Panc1 (cell line): Measurements from ENCODE around the gene NRP2. TPM values are rescaled to one million over a fixed set of nuclear protein-coding genes. Genes with fewer than 3 reads are reported as not detected.

ENCODE experiments used
- ATAC-seq: fragments of 200-7000 bp; cut with Tn5 transposase; 2 replicates; pipeline ENCODE4 v1.9.1; 2020; ENCODE audit warnings: mild to moderate bottlenecking, moderate library complexity
- BruUV-seq: library from RNA; stranded (reverse); fragments of 400-500 nt; replicated peaks from 2 replicates; lab custom pipeline; 2021; lab: Mats Ljungman, UMichigan
- CTCF ChIA-PET: fragments of 300-600 bp; sonication (Branson Sonifier 250); formaldehyde crosslinking; loops from one replicate; lab custom pipeline; 2022; ENCODE audit warnings: antibody characterized with exemption; lab: Charles Lee
- POLR2A ChIA-PET: fragments of 300-600 bp; sonication (Branson Sonifier 250); formaldehyde crosslinking; loops from one replicate; lab custom pipeline; 2022; ENCODE audit warnings: antibody characterized with exemption; lab: Charles Lee
- DNase-seq: peaks from one replicate; pipeline ENCODE4 v3.0.0-alpha.2; 2010; ENCODE audit warnings: low read depth, low spot score
- H3K27ac ChIP-seq: 2 replicates; pipeline ENCODE4 v1.5.1; 2011; ENCODE audit warnings: mild to moderate bottlenecking, low read length, inconsistent platforms
- H3K27me3 ChIP-seq: fragments of 200-500 bp; sonication (Bioruptor generic); 2 replicates; pipeline ENCODE4 v1.6.0; 2014; ENCODE audit warnings: low read length, inconsistent platforms; ENCODE audit not compliant: control insufficient read depth, insufficient read depth
- H3K36me3 ChIP-seq: fragments of 200-500 bp; sonication (Bioruptor generic); 2 replicates; pipeline ENCODE4 v1.5.1; 2014; ENCODE audit warnings: inconsistent platforms, mild to moderate bottlenecking, low read length, moderate library complexity; ENCODE audit not compliant: control insufficient read depth, insufficient read depth
- H3K4me1 ChIP-seq: 2 replicates; pipeline ENCODE4 v1.5.1; 2011; ENCODE audit warnings: inconsistent platforms, mild to moderate bottlenecking, low read length, moderate library complexity; ENCODE audit not compliant: control insufficient read depth, insufficient read depth
- H3K4me3 ChIP-seq, 2 experiments: 2 replicates each; pipeline ENCODE4 v1.5.1; 2011 to 2012; ENCODE audit warnings: low read depth in 2 of 2, low read length in 2 of 2, mild to moderate bottlenecking in 2 of 2, inconsistent platforms in 1 of 2, moderate library complexity in 1 of 2
- H3K9me3 ChIP-seq: fragments of 200-500 bp; sonication (Bioruptor generic); 2 replicates; pipeline ENCODE4 v1.5.1; 2014; ENCODE audit warnings: low read depth, mild to moderate bottlenecking, inconsistent platforms, low read length, moderate library complexity; ENCODE audit not compliant: control insufficient read depth, insufficient read depth
- CTCF ChIP-seq: fragments of 450-650 bp; IDR thresholded peaks from 2 replicates; pipeline ENCODE4 v1.5.1; 2017; ENCODE audit warnings: mild to moderate bottlenecking
- POLR2AphosphoS5 ChIP-seq: IDR thresholded peaks from 2 replicates; pipeline ENCODE4 v1.6.1; 2012; ENCODE audit warnings: mild to moderate bottlenecking, low read depth, low read length, moderate library complexity
- REST ChIP-seq, 2 experiments: IDR thresholded peaks; 2 replicates each; pipeline ENCODE4 v1.6.1; 2011 to 2012; ENCODE audit warnings: low read depth in 2 of 2, control low read depth in 1 of 2, low read length in 1 of 2, mild to moderate bottlenecking in 1 of 2, moderate library complexity in 1 of 2; ENCODE audit not compliant: insufficient read depth in 1 of 2
- SIN3A ChIP-seq: IDR thresholded peaks from 2 replicates; pipeline ENCODE4 v1.6.1; 2012; ENCODE audit warnings: low read depth, mild to moderate bottlenecking, low read length, moderate library complexity, borderline replicate concordance; ENCODE audit not compliant: insufficient read depth
- TCF7L2 ChIP-seq: IDR thresholded peaks from 2 replicates; pipeline ENCODE4 v1.6.1; 2011; ENCODE audit warnings: mild to moderate bottlenecking, low read depth, low read length, inconsistent platforms
- in situ Hi-C: cut with HindIII; loops from 2 replicates; pipeline ENCODE4 v1.10.0; 2016; ENCODE audit warnings: low sequenced_read_pairs, low pct_unique_long_range_greater_than_20kb
- intact Hi-C: fragments of 100-400 bp; cut with micrococcal nuclease; formaldehyde crosslinking; loops from one replicate; pipeline ENCODE4 v1.10.0; 2022; ENCODE audit not compliant: unreplicated experiment
- total RNA-seq: library from RNA; stranded (reverse); gene quantifications from one replicate; pipeline ENCODE4 v1.2.1, GENCODE V29; 2021; ENCODE audit not compliant: unreplicated experiment

Gene NRP2
- total RNA-seq, 1 experiment from 2014 or later = 6.7 TPM

- no peak overlapping the region for H3K27ac ChIP-seq
- H3K4me3 ChIP-seq = no peak overlapping the region
- ChIA-PET POLR2A (no interaction called here), CTCF (interaction anchor here (0.6 kb wide), 1 partner anchor 21 kb away, joined by 5 read pairs; no protein-coding TSS in a partner anchor)
- no peaks in the 10 kb centered on the region for H3K9me3 ChIP-seq
- H3K27me3 ChIP-seq = no peaks in the 10 kb centered on the region
- no peak for TF ChIP-seq SIN3A
- no peak for TF ChIP-seq TCF7L2
- no peak for TF ChIP-seq POLR2AphosphoS5
- TF ChIP-seq CTCF = no peak
- TF ChIP-seq REST (IDR thresholded peaks at IDR 0.05; ENCODE audit: insufficient read depth in 1 of 2, low read depth in 2 of 2, low read length in 1 of 2) = no peak
- no TSS peak for BruUV-seq
- no peaks in the 10 kb centered on the region for H3K4me1 ChIP-seq
- H3K36me3 ChIP-seq = no peaks in the 10 kb centered on the region
- in situ Hi-C loops = no loop called here
- DNase-seq = no peak
- intact Hi-C loops = no loop called here
- no peak for ATAC-seq
Measured at GRCh38 chr2:205650931-205651330, 31.4 kb upstream of the NRP2 start.

- POLR2A ChIA-PET = interaction anchor here (0.6 kb wide), 2 partner anchors 23 to 686 kb away, joined by 7 to 12 read pairs; no protein-coding TSS in a partner anchor
- in situ Hi-C loops (no loop called here), intact Hi-C loops (no loop called here)
- BruUV-seq = no TSS peak
- Histone ChIP-seq H3K27ac (no peak overlapping the region), H3K4me1 (no peaks in the 10 kb centered on the region), H3K27me3 (no peaks in the 10 kb centered on the region), H3K9me3 (no peaks in the 10 kb centered on the region), H3K4me3 (no peak overlapping the region), H3K36me3 (no peaks in the 10 kb centered on the region)
- DNase-seq = no peak
- ATAC-seq = no peak
- TF ChIP-seq TCF7L2 (no peak), SIN3A (no peak), POLR2AphosphoS5 (no peak), REST (IDR thresholded peaks at IDR 0.05; ENCODE audit: insufficient read depth in 1 of 2, low read depth in 2 of 2, low read length in 1 of 2) (no peak), CTCF (no peak)
- CTCF ChIA-PET = interaction anchor here (0.7 kb wide), 1 partner anchor 13 kb away, joined by 8 read pairs; no protein-coding TSS in a partner anchor
Measured at GRCh38 chr2:205651719-205652118, 30.6 kb upstream of the NRP2 start.
